OCI-LY3 (cell line): Measurements from ENCODE around the gene UGDH.

Experiments used
- CTCF ChIP-seq: fragments of 200-600, 300-600 bp; sonication (generic); IDR thresholded peaks from 2 replicates; pipeline ENCODE4 v1.5.1; 2014; ENCODE audit warnings: antibody characterized with exemption, low read length, low read depth
- EZH2phosphoT487 ChIP-seq: fragments of 200-600 bp; shearing (Covaris generic); IDR thresholded peaks from 2 replicates; pipeline ENCODE4 v1.6.1; 2018; ENCODE audit warnings: antibody characterized with exemption, mixed run types, low read depth

GRCh38 chr4:39514888-39515401 lies 12.3 kb downstream of the UGDH start:
- no peak for TF ChIP-seq CTCF
- TF ChIP-seq EZH2phosphoT487 = no peak
